ENCODE results near the gene LRP1B.

DNA sequence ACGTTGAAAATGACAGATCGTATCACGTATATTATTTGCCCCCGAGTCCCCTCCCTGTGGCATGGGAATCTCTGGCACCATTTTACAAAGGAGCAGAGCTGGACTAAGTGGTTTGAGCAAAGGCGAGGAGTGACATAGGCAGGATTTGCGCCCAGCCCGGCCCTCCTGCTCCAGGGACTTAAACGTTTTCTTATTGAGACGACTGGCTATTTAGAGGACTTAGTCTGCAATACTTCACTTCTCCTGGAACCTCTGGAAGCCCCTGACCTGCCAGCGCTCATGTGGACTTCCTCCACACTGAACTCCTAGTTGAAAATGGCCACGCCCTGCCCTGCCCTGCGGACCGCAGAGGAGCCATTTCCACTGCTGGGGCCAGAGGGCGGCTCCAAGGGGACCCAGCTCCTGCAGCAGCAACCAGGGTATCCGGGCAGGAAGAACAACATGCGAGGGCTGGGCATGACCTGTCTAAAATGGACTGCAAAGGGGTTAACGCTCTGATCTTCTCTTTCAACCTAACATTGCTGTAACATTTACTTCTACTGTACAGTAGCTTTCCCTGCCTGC lies 690.7 kb downstream of the LRP1B start:
- TF ChIP-seq EZH2 (IDR thresholded peaks at IDR 0.05; ENCODE audit: insufficient read depth, poor library complexity, severe bottlenecking) (no peak), EZH2phosphoT487 (IDR thresholded peaks at IDR 0.05; ENCODE audit: insufficient read depth, low read depth) (no peak)
